Choroid plexus epithelial cell (primary cell): ENCODE measurements around the gene FBXO36.

ENCODE experiments used
- DNase-seq: peaks from one replicate; pipeline ENCODE4 v3.0.0-alpha.2; 2010; ENCODE audit warnings: low read depth
- H3K4me3 ChIP-seq: 2 replicates; pipeline ENCODE4 v1.5.1; 2011; ENCODE audit warnings: low read depth, mild to moderate bottlenecking, control low read depth, low read length, moderate library complexity
- TF ChIP-seq, protein P1 (sequence below): conservative IDR thresholded peaks from 2 replicates; pipeline ENCODE4 v1.5.1; 2011; ENCODE audit warnings: low read depth, mild to moderate bottlenecking, control low read depth, inconsistent platforms, low read length, moderate library complexity

Gene FBXO36

GRCh38 chr2:229997565-229997964, 75.3 kb downstream of the FBXO36 start:
- DNase-seq = no peak
- H3K4me3 ChIP-seq = no peak overlapping the region
- TF ChIP-seq, protein P1, sequence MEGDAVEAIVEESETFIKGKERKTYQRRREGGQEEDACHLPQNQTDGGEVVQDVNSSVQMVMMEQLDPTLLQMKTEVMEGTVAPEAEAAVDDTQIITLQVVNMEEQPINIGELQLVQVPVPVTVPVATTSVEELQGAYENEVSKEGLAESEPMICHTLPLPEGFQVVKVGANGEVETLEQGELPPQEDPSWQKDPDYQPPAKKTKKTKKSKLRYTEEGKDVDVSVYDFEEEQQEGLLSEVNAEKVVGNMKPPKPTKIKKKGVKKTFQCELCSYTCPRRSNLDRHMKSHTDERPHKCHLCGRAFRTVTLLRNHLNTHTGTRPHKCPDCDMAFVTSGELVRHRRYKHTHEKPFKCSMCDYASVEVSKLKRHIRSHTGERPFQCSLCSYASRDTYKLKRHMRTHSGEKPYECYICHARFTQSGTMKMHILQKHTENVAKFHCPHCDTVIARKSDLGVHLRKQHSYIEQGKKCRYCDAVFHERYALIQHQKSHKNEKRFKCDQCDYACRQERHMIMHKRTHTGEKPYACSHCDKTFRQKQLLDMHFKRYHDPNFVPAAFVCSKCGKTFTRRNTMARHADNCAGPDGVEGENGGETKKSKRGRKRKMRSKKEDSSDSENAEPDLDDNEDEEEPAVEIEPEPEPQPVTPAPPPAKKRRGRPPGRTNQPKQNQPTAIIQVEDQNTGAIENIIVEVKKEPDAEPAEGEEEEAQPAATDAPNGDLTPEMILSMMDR = no peak

GRCh38 chr2:230000118-230000841, 78.0 kb downstream of the FBXO36 start:
- no peak for DNase-seq
- TF ChIP-seq, protein P1 = no peak
- no peak overlapping the region for H3K4me3 ChIP-seq

- peak; percentile 88 for DNase-seq
- TF ChIP-seq, protein P1 = peak; percentile 89
- no peak overlapping the region for H3K4me3 ChIP-seq
Observed at GRCh38 chr2:230007931-230008707, 85.8 kb downstream of the FBXO36 start.

DNA sequence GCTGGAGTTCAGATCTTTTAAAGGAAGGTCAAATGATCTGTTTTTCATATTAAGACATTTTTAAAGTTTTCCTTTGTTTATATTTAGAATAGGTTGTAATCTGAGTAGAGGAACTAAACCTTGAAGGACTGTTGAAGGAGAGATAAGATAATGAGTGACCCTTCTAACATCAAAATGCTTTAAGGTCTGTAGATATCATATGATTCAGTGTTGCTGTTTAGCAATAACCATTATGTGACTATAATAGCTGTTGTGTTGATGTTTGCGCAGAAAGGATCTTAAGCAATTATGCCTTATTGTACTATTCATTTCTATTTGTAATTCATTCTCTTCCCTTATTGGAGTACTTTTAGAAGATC, 86.4 kb downstream of the FBXO36 start:
- TF ChIP-seq, protein P1 = no peak
- peak; percentile 7 for DNase-seq
- H3K4me3 ChIP-seq = no peak overlapping the region

DNA sequence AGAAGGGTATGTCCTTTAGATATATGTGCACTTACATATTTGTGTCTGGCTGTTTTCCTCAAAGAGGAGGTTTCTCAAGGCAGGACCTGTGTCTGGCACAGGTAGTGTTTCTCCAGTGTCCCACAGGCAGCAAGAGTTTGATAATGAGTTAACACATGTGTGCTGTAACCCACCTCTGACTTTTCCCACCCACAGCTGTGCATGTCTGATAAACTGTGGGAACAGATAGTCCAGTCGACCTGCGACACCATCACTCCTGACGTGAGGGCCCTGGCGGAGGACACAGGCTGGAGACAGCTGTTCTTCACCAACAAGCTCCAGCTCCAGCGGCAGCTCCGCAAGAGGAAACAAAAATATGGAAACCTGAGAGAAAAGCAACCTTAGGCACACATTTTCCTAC, 88.2 kb downstream of the FBXO36 start:
- no peak overlapping the region for H3K4me3 ChIP-seq
- TF ChIP-seq, protein P1 = no peak
- peak; percentile 14 for DNase-seq

DNA sequence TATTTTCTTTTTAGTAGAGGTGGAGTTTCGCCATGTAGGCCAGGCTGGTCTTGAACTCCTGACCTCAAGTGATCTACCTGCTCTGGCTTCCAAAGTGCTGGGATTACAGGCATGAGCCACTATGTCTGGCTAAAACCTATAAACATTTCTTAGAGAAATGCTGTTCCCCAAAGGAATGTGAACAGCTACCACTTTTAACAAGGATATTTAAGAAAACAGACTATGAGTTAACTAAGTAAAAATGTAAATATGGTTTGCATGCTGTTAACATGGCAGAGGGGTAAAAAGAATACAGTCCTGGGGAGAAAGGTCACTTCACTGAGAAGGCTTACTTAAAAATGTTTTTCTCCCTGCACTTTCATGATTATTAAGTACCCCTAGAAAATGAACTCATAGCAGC, 89.3 kb downstream of the FBXO36 start:
- DNase-seq = peak; percentile 47
- TF ChIP-seq, protein P1 = no peak
- no peak overlapping the region for H3K4me3 ChIP-seq
